GM19025 (cell line): Measurements from ENCODE around the gene AGER.
"Not testable (repeated sequence)": the region's sequence is repeated elsewhere in the genome, so short reads cannot be mapped to it uniquely, and the experiment has no call there.

Experiments
- ATAC-seq: cut with Tn5 transposase; IDR thresholded peaks from one replicate; pipeline ENCODE4 v1.9.1; 2021; ENCODE audit warnings: mild to moderate bottlenecking, low read depth, moderate library complexity; ENCODE audit not compliant: unreplicated experiment

Gene AGER

GRCh38 chr6:32187725-32188380 is 3.8 kb upstream of the AGER start:
- not testable (repeated sequence) for ATAC-seq

- no peak for ATAC-seq
These were observed 3.1 kb upstream of the AGER start for GRCh38 chr6:32187009-32187709.

GRCh38 chr6:32186151-32186840 is 2.2 kb upstream of the AGER start:
- ATAC-seq: not testable (repeated sequence)

- ATAC-seq: not testable (repeated sequence)
These were observed 1.7 kb upstream of the AGER start for GRCh38 chr6:32185681-32186131.

GRCh38 chr6:32183483-32184083 is 470 bp downstream of the AGER start:
- no peak for ATAC-seq

- ATAC-seq: no peak
These were observed 1.0 kb downstream of the AGER start for GRCh38 chr6:32183030-32183429.

GRCh38 chr6:32182555-32182981 is 1.5 kb downstream of the AGER start:
- ATAC-seq: no peak

GRCh38 chr6:32181915-32182529 is 2.0 kb downstream of the AGER start:
- no peak for ATAC-seq

- no peak for ATAC-seq
These were observed 2.8 kb downstream of the AGER start for GRCh38 chr6:32181148-32181702.

- ATAC-seq: no peak
These were observed 4.2 kb downstream of the AGER start for GRCh38 chr6:32179766-32180405.

GRCh38 chr6:32178547-32179440 is 5.3 kb downstream of the AGER start:
- ATAC-seq: no peak

GRCh38 chr6:32177788-32178546 is 6.1 kb downstream of the AGER start, which contains the start of gene RNF5:
Gene RNF5, plus strand, starts transcription at chr6:32178405. Its CDS starts 107 bp downstream, at chr6:32178512.
- peak; percentile 77 for ATAC-seq

- no peak for ATAC-seq
These were observed 6.8 kb downstream of the AGER start for GRCh38 chr6:32177183-32177787.

GRCh38 chr6:32176476-32177182 is 7.4 kb downstream of the AGER start:
- no peak for ATAC-seq

GRCh38 chr6:32175711-32176475 is 8.2 kb downstream of the AGER start, which contains the start of gene AGPAT1:
Gene AGPAT1, minus strand, starts transcription at chr6:32176084. Its CDS starts 4,588 bp downstream, at chr6:32171496.
- ATAC-seq: peak; percentile 44

GRCh38 chr6:32175322-32175710 is 8.7 kb downstream of the AGER start:
- no peak for ATAC-seq
